GM12891 (cell line): ENCODE measurements around the gene BSPRY.

Source experiments
- POLR2A ChIP-seq: IDR thresholded peaks from 2 replicates; pipeline ENCODE4 v1.6.1; 2011; ENCODE audit warnings: low read depth, low read length, control low read depth
- POLR2AphosphoS5 ChIP-seq: IDR thresholded peaks from 2 replicates; pipeline ENCODE4 v1.6.1; 2011; ENCODE audit warnings: low read depth, low read length, control low read depth
- POU2F2 ChIP-seq: IDR thresholded peaks from 2 replicates; pipeline ENCODE4 v1.6.1; 2011; ENCODE audit warnings: low read depth, mild to moderate bottlenecking, control low read depth, low read length, moderate library complexity
- TAF1 ChIP-seq: IDR thresholded peaks from 2 replicates; pipeline ENCODE4 v1.6.1; 2011; ENCODE audit warnings: low read depth, low read length, control low read depth

DNA sequence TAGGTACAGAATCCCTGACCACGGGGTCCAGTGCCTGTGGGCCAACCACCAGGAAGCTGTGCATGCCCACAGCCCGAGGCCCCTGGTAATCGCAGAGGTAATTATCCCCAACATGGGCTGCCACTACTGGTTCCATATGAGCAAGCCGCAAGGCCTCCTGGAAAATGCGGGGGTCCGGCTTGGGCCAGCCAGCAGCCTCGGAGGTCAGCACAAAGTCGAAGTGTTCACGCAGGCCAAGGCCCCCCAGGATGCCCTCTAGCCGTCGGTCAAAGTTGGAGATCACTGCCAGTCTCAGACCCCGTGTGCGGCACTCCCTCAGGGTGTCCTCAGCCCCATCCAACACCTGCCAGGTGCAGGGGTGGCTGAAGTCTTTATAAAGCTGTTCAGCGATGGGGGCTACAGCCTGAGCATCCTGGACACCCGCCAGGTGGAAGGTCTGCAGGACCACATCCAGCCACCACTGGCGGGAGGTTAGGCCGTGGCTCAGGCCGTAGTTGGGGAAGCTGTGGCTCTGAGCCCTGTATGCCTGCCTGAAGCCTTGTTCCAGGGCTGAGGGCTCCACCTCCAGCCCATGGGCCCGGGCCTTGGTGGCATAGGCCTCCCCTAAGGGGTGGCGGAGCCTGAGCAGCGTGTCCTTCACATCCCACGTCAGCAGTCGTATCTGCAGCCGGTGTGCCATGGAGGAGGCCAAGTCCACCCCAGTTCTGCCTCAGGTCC, 24.5 kb downstream of the BSPRY start:
- TF ChIP-seq POLR2AphosphoS5: no peak
- TF ChIP-seq POLR2A: no peak
- no peak for TF ChIP-seq TAF1
- TF ChIP-seq POU2F2: no peak
